Measurements from ENCODE around the gene STKLD1. TPM values are rescaled to one million over a fixed set of nuclear protein-coding genes. Genes with fewer than 3 reads are reported as not detected.
A peak's percentile ranks its signal among the peaks of the same experiment; 100 is the strongest.

Gene STKLD1
- total and polyA plus RNA-seq, 2 donors (not counting 1 experiment from before 2014, with no cell fraction given), result 0.18 to 1.1 TPM

GRCh38 chr9:133421615-133422542 is 45.7 kb downstream of the STKLD1 start, which contains the start of gene ADAMTS13:
ADAMTS13 (plus strand) TSS chr9:133422367; CDS start chr9:133422444, 77 bp downstream.
- CTCF ChIA-PET, result interaction anchor here (1.0 to 1.2 kb wide), 3 partner anchors 25 to 236 kb away, joined by 3 to 4 read pairs (median 3); partner anchors contain the start of gene CACFD1
- peak within 1 kb of the TSS; percentile 5 for H3K4me3 Mint-ChIP-seq

More at GRCh38 chr9:133421615-133422542, 45.7 kb downstream of the STKLD1 start, which contains the start of gene ADAMTS13:
- H3K27me3 Mint-ChIP-seq, result peaks cover 3% of the 10 kb centered on the region
- 77% methylated on average over 23 of the region's 23 CpGs for WGBS (ENCODE audit: insufficient coverage)
- peak within 1 kb of the TSS; percentile 80 to 95 for H3K27ac ChIP-seq (ENCODE audit: low read length in 2 of 2)
- H3K27ac Mint-ChIP-seq, result peak within 1 kb of the TSS; percentile 94
- H3K4me1 Mint-ChIP-seq, result peaks cover 40% of the 10 kb centered on the region
- H3K9me3 Mint-ChIP-seq (ENCODE audit: insufficient read depth), result peaks cover 4% of the 10 kb centered on the region
- POLR2A ChIA-PET, result interaction anchor here (0.6 kb wide), 1 partner anchor 102 kb away, joined by 5 read pairs; no protein-coding TSS in a partner anchor
- H3K4me2 ChIP-seq (replicated peaks; ENCODE audit: low read depth, low read length, poor library complexity, severe bottlenecking), result no peak within 1 kb of the TSS
- H3K79me2 ChIP-seq (ENCODE audit: control insufficient read depth, insufficient read depth, low read length), result peaks cover 9% of the 10 kb centered on the region
- DNase-seq (peak; percentile 58), ATAC-seq (ENCODE audit: low read depth) (no peak)
- intact Hi-C loops (cut with micrococcal nuclease), result loop anchor here (2.0 kb wide), 1 partner anchor 45 kb away; the partner anchor contains the start of genes STKLD1 and SURF4
- TF ChIP-seq, protein P1, sequence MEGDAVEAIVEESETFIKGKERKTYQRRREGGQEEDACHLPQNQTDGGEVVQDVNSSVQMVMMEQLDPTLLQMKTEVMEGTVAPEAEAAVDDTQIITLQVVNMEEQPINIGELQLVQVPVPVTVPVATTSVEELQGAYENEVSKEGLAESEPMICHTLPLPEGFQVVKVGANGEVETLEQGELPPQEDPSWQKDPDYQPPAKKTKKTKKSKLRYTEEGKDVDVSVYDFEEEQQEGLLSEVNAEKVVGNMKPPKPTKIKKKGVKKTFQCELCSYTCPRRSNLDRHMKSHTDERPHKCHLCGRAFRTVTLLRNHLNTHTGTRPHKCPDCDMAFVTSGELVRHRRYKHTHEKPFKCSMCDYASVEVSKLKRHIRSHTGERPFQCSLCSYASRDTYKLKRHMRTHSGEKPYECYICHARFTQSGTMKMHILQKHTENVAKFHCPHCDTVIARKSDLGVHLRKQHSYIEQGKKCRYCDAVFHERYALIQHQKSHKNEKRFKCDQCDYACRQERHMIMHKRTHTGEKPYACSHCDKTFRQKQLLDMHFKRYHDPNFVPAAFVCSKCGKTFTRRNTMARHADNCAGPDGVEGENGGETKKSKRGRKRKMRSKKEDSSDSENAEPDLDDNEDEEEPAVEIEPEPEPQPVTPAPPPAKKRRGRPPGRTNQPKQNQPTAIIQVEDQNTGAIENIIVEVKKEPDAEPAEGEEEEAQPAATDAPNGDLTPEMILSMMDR (IDR thresholded peaks at IDR 0.05), result no peak
- TF ChIP-seq EZH2 (IDR thresholded peaks at IDR 0.05; ENCODE audit: borderline replicate concordance, insufficient read depth, low read depth, low read length, poor library complexity, severe bottlenecking), result no peak
- no peak within 1 kb of the TSS for H3K4me3 ChIP-seq (ENCODE audit: control extremely low read depth in 1 of 5, extremely low read depth in 1 of 5, insufficient read depth in 1 of 5, low read depth in 2 of 5, low read length in 4 of 5)
- peaks cover 0 to 7% (median 0%) of the 10 kb centered on the region in 3 donors for H3K9me3 ChIP-seq (ENCODE audit: control extremely low read depth in 1 of 3, control insufficient read depth in 2 of 3, insufficient read depth in 1 of 3, low read length in 2 of 3)
- H3K27me3 ChIP-seq (replicated peaks in 1 of 4; ENCODE audit: control extremely low read depth in 1 of 4, control insufficient read depth in 3 of 4, insufficient read depth in 4 of 4, low read length in 3 of 4), result peaks cover 0 to 7% (median 2%) of the 10 kb centered on the region in 4 experiments
- peaks cover 3% of the 10 kb centered on the region for H4K20me1 ChIP-seq (ENCODE audit: control insufficient read depth, insufficient read depth, low read length, poor library complexity, severe bottlenecking)
- peaks cover 19 to 44% of the 10 kb centered on the region in 2 donors for H3K4me1 ChIP-seq (ENCODE audit: control insufficient read depth in 2 of 2, insufficient read depth in 2 of 2, low read length in 2 of 2)
- H3K9ac ChIP-seq (ENCODE audit: low read length), result no peak within 1 kb of the TSS
- H3K36me3 ChIP-seq (replicated peaks in 1 of 2; ENCODE audit: control extremely low read depth in 1 of 2, control insufficient read depth in 1 of 2, extremely low read depth in 1 of 2, insufficient read depth in 2 of 2, low read length in 1 of 2), result no peaks in the 10 kb centered on the region
- peak within 1 kb of the TSS; percentile 52 for H2AFZ ChIP-seq (ENCODE audit: insufficient read depth, low read depth, low read length, poor library complexity, severe bottlenecking)
